NK-92 treated with Interleukin-12 subunit alpha and Interleukin-12 subunit beta, amount 100 ng/mL, for 24 hours (cell line): ENCODE results near the gene MYO1C.
"Not testable (repeated sequence)": the region's sequence is repeated elsewhere in the genome, so short reads cannot be mapped to it uniquely, and the experiment has no call there.

Experiments
- DNase-seq: peaks from one replicate; lab custom pipeline; 2025; lab: John Stamatoyannopoulos, UW

MYO1C gene

GRCh38 chr17:1492249-1493206 lies at the start of gene MYO1C:
Gene MYO1C, minus strand, starts transcription at chr17:1492686. Its CDS starts 199 bp downstream, at chr17:1492487.
- DNase-seq = no peak

GRCh38 chr17:1541367-1541904 lies 49.0 kb upstream of the MYO1C start:
- DNase-seq = no peak

- no peak for DNase-seq
Observed at GRCh38 chr17:1539811-1540210, 47.3 kb upstream of the MYO1C start.

- no peak for DNase-seq
Observed at GRCh38 chr17:1535737-1536136, 43.3 kb upstream of the MYO1C start.

GRCh38 chr17:1533661-1534325 lies 41.3 kb upstream of the MYO1C start:
- DNase-seq = no peak

GRCh38 chr17:1532836-1533602 lies 40.5 kb upstream of the MYO1C start:
- DNase-seq = no peak

GRCh38 chr17:1529863-1530262 lies 37.4 kb upstream of the MYO1C start:
- no peak for DNase-seq

GRCh38 chr17:1526876-1527275 lies 34.4 kb upstream of the MYO1C start:
- DNase-seq = not testable (repeated sequence)

GRCh38 chr17:1522626-1523025 lies 30.1 kb upstream of the MYO1C start:
- no peak for DNase-seq

- DNase-seq = no peak
Observed at GRCh38 chr17:1521086-1521640, 28.7 kb upstream of the MYO1C start.

GRCh38 chr17:1519678-1520077 lies 27.2 kb upstream of the MYO1C start:
- no peak for DNase-seq

- no peak for DNase-seq
Observed at GRCh38 chr17:1518410-1518809, 25.9 kb upstream of the MYO1C start.

- DNase-seq = peak; percentile 83
Observed at GRCh38 chr17:1516388-1517161, 24.1 kb upstream of the MYO1C start, which contains the start of gene INPP5K. Gene INPP5K, minus strand, starts transcription at chr17:1516612. Its CDS starts 113 bp downstream, at chr17:1516499.

- peak; percentile 29 for DNase-seq
Observed at GRCh38 chr17:1515640-1516387, 23.3 kb upstream of the MYO1C start.

- no peak for DNase-seq
Observed at GRCh38 chr17:1512351-1512750, 19.9 kb upstream of the MYO1C start.

GRCh38 chr17:1511756-1512321 lies 19.4 kb upstream of the MYO1C start:
- no peak for DNase-seq

GRCh38 chr17:1511290-1511689 lies 18.8 kb upstream of the MYO1C start:
- DNase-seq = no peak

GRCh38 chr17:1509290-1509881 lies 16.9 kb upstream of the MYO1C start:
- DNase-seq = no peak

- DNase-seq = not testable (repeated sequence)
Observed at GRCh38 chr17:1508709-1509108, 16.2 kb upstream of the MYO1C start.
